Stimulated activated CD8-positive, alpha-beta memory T cell treated with anti-CD3 and anti-CD28 coated beads, Interleukin-7, amount 100 ng/mL, for 4 hours (primary cell): ENCODE results near the gene SHB.

ENCODE experiments used
- DNase-seq, 2 donors: peaks; one replicate each; pipeline ENCODE4 v3.0.0-alpha.2; 2020; ENCODE audit warnings: low read depth in 2 of 2

The SHB gene

GRCh38 chr9:37989701-37990100 lies 79.3 kb downstream of the SHB start:
- DNase-seq = no peak

DNA sequence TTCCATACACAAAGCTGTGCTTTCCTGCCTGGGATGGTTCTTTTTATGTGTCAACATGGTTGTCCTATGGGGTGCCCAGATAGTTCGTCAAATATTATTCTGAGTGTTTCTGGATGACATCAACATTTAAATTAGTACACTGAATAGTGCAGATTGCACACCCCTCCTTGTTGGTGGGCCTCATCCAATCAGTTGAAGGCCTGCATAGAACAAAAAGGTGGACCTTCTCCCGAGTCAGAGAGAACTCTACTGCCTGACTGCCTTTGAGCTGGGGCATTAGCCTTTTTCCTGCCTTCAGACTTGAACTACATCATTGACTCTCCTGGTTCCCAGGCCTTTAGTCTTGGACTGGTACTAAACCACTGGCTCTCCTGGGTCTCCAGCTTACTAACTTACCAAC lies 80.4 kb downstream of the SHB start:
- DNase-seq = no peak

DNA sequence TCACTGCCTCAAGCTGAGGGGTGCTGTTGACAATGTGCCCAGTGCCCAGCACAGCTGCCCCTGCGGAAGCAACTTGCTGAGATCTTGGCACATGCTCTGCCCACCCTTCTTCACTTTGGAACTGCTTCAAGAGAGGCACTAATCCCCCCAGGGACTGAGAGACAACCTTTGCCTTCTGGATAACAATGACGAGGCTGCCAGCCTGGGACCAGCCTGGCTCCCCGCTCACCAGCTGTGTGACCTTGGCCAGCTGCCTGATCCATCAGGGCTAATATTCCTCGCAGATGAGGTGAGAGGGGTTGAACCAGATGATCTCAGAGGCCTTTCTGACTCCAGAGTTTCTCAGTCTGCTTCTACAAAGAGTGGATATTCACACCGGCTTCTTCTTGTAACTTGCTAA lies 81.0 kb downstream of the SHB start:
- no peak for DNase-seq

- DNase-seq = no peak
These were observed 81.5 kb downstream of the SHB start for GRCh38 chr9:37987467-37987981.

- no peak for DNase-seq
These were observed 82.2 kb downstream of the SHB start for GRCh38 chr9:37986771-37987258.

- DNase-seq = no peak
These were observed 83.0 kb downstream of the SHB start for GRCh38 chr9:37986001-37986400.

GRCh38 chr9:37984672-37985611 lies 84.1 kb downstream of the SHB start:
- no peak for DNase-seq

GRCh38 chr9:37984278-37984671 lies 84.8 kb downstream of the SHB start:
- no peak for DNase-seq

DNA sequence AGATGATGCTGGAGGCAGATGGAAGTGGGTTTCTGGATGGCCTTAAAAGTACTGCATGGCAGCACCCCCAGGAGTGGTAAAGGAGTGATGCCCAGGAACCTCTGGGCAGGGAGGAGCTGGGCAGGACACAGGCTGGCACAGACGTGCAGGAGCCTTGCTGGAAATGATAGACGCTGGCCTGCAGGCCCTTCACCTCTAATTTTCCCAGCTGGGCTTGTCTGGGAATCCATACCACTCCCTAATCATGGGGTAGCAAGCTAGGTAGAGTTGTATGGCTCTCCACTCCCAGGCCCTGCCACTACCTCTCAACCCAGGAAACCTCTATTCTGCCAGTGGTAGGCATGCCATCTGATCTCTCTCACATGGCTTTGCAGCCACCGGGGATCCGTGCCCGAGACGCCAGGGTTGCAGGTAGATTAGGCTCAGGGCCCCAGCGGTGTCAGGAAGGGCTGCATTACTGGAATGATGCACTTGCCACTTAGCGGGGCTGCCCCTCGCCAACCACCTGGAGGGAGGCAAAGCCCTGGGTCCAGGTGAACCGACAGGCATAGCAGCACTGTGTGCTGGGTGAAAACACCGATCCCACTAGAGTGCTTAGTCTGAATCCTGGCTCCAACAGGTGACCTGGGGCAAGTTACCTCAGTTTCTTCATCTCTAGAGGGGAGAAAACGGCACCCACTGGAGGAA lies 85.5 kb downstream of the SHB start:
- no peak for DNase-seq

DNA sequence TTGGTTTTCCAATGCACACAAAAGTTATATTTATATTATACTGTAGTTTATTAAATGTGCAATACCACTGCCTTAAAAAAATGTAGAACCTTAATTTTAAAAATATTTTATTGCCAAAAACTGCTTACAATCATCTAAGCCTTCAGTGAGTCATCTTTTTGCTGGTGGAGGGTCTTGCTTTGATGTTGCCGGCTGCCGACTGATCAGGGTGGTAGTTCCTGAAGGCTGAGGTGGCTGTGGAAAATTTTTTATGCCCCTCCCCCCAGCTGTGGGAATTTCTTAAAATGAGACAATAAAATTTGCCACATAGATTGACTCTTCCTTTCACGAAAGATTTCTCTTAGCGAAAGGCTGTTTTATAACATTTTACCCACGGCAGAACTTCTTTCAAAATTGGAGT lies 89.2 kb downstream of the SHB start:
- DNase-seq = no peak

DNA sequence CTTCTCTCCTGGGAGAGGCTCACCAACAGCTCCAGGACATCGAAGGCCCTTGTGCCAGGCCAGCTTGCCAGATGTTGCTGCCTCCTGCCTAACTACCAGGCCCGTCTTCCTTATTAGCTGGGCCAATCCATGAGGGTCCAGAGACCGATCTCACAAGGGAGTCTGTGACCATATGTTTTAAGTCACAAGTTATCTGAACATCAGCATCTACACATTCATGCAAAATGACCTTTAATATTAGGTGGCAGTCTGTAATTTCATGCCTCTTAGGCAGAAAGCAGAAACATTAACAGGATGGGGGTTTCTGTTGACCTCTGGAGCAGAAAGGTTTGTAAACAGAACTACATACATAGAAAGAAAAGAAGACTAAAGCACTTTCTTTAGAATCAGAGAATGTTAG lies 90.0 kb downstream of the SHB start:
- no peak for DNase-seq

DNA sequence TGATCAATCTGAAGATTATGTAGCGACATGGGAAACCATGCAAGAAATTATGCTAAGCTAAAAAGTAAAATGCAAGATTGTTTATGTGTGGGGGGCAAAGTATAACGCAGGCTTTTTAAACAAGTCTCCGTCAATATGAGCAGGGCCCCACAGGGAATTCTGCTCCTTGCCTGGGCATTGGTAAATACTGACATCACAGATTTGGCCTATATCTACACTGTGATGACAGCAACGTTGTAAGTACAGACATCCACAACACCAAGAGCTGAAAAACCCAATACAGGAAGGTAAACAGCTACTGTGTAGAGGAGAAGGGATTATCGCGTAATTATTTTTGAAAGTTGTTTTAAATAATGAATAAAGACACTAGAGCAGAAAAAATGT lies 90.6 kb downstream of the SHB start:
- DNase-seq = no peak

DNA sequence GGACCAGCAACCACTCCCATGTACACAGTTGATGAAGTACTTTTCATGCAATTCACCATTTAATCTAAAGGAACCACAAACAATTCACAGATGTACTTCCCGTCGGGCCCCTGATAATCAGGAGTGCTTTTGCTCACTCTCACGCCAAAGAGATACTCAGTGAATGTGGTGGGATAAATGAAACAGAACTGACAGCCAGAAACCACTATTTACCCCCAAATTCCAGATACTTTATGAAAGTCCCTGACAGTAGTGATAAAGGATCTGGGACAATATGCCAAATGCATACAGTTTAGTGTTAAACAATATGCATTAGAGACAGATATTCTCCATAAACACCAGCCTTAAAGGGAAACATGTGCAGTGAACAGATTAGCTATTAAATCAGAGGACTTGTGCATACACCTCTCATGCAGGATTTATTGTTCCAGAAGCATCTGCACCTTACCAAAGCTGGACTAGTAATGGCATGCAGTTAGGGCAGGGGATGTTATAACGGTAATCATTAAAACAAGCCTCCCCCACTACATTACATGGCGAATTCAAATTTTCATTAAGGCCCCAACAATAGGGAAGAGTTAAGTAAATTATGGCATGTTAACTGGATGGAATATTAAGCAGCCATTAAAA lies 91.1 kb downstream of the SHB start:
- DNase-seq = no peak

DNA sequence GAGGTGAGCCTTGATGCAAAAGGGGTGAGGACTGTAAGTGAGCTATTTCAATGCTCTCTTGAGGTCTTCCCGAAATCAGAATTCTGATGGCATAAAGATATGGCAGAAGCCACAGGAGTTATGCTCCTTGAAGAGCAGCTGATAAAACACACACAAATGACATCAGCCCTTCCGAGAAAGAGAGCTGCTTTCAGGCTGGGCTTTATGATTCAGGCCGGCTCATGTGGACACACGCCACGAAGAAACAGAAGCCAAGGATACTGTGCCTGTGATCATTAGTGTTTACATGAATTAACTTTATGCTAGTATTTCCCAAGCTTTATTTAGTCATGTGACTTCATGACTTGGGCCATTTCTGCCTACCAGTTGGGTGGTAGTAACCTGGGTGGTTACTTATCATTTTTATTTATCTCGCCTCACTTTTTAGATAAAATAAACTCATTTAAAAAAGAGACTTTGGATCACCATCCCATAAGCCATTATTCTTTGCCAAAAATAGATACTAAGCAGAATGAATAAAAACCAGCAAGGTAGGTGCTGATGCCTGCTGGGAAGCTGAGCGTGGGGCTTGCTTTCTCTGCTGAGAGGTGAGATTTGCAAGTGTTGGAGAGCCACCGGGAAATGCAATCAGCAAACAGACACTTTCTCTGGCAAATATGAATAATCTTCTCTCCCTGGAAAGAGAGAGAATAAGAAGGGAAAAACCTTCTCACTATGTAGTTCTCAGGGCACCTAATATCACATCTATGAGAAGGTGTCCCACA lies 92.1 kb downstream of the SHB start:
- DNase-seq = no peak

DNA sequence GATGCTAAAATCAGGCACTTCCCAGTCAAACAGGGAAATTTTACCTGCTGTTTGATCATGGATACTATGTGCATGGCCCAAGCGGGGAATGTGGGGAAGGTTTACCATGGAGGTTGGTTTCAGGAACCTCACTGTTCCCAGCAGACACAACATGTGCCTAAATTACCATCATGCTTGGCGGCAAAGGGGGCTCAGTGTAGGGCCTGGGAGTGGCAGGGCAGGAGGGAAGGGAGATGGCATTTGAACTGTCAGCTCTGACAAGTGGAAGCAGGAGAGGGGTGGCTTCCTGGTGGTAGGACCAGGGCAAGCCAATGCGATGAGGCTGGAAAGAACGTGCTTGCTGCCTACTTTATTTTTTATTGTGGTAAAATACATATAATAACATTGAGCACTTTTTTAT lies 93.4 kb downstream of the SHB start:
- DNase-seq = no peak

DNA sequence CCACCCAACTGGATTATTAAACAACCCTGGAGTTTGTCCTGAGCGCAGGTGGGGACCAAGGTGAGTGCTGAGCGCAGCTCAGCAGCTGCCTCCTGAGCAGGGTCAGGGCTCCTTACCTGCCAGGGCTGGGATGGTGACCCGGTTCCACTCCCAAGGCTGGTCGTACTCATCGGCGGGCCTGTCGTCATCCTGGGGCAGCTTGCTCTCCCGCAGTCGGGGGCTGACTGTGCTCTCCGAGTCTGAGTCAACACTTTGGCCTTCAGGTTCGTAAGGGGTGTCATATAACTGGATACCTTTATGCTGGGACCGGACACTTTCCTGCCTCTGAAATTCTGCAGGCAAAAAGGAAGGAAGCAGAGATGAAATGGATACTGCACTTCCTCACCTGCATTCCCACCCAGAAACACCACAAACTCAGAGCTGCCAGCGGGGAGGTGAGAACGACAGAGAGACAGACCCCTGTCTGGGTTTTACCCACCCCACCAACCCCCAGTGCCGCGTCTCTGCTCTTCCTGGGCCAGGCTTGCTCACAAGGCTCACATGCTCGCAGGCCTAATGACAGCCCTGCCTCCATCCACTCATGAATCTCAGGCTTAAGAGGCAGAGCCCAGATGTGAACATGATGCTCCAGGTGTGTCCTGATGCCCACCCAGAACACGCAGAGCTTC lies 94.4 kb downstream of the SHB start:
- DNase-seq = no peak

DNA sequence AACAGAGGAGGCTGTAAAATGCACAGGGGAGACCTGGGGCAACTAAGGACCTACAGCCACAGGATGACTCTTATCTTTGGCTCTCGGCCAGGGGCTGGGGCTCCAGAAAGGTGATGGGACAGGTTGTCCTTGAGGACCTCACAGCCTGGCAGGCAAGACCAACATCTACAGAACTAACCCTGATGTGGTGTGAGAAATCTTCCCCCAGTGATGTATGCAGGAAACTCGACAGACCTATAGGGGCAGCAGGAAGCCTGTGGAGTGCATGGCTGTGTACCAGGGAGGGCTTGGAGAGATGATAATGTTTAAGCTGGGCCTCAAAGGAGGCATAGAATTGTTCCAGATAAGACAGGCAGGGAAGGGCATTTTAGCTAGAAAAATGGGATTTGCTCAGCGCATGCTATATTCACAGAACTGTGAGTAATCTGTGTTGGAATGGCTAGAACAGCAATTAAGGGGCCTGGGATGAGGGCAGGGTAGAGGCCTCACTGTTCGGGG lies 96.6 kb downstream of the SHB start:
- no peak for DNase-seq

DNA sequence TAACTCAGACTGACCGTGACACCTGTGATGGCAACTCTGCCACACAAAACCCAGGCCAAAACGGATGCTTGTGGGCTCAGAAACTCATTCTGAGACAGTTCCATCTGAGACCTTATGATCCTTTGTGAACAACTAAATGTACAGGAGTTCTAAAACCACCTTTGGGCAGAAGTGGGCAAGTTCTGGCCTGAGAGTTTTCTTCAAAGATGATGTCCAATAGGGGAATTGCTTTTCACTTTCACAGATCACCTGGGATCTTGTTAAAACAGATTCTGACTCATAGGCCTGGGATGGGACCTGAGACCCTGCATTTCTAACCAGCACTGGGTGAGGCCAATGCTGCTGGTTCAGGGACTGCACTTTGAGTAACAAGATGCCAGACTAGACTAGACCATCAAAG lies 97.3 kb downstream of the SHB start:
- DNase-seq = no peak

GRCh38 chr9:37971108-37971459 lies 97.9 kb downstream of the SHB start:
- DNase-seq = no peak

DNA sequence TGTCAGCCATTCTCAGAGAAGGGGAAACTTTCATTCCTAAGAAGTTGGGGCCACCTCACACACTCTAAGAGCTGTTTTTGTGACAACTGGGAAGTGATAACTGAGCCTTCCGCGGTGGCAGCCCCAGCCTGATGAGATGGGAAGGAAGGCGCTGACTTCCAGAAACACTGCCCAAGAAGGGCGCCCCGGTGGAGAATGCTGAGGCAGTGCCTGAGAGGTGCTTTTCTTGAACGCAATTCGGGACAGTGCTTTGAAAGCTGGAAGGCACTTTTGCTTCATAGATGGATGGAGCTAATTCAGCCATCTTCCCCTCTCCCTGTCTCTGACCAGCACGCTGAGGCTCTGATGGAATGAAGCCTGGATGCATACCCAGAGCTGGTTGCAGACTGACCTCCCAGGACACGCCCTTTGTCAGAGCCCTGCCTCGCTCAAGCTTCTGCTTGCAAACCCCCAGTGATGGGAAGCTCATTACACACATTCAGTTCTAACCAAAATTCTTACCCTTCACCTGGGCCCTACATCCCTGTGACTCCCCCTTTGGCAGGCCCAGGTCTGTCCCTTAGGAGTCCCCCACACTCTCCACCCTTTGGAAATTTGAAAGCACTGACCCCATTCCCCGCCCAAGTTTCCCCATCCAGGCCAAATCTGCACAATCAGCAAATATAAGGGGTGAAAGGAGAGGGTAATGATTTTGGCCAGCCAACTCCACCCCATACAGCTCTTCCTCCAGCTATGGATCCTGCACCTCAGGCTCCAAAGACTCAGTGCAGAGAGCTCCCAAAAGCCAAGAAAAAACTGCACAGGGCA lies 98.5 kb downstream of the SHB start:
- DNase-seq = no peak
